ENCODE results near the gene ATP6V0A1.

DNA sequence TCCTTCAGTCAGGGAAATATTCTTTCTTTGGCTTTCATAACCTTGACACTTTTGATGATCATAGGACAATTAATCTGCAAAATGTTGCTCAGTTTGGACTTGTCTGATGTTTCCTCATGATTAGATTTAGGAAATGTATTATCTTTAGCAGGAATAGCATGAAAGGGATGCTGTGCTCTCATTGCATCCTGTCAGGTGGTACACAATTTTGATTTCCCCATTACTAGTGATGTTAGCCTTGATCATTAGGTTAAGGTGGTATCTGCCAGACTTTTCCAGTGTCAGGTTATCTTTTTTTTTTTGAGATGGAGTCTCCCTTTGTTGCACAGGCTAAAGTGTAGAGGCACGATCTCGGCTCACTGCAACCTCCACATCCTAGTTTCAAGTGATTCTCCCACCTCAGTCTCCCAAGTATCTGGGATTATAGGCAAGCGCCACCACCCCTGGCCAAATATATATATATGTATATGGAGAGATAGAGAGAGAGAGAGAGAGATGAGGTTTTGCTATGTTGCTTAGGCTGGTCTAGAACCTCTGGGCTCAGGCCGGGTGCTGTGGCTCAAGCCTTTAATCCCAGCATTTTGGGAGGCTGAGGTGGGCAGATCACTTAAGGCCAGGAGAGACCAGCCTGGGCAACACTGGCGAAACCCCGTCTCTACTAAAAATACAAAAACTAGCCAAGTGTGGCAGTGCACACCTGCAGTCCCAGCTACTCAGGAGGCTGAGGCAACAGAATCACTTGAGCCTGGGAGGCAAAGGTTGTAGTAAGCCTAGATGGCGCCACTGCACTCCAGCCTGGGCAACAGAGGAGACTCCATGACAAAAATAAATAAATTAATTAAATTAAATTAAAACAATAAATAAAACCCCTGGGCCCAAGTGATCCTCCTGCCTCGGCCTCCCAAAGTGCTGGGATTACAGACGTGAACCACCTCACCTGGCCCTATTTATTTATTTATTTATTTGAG is 19.8 kb upstream of the ATP6V0A1 start:
- TF ChIP-seq, protein P1, sequence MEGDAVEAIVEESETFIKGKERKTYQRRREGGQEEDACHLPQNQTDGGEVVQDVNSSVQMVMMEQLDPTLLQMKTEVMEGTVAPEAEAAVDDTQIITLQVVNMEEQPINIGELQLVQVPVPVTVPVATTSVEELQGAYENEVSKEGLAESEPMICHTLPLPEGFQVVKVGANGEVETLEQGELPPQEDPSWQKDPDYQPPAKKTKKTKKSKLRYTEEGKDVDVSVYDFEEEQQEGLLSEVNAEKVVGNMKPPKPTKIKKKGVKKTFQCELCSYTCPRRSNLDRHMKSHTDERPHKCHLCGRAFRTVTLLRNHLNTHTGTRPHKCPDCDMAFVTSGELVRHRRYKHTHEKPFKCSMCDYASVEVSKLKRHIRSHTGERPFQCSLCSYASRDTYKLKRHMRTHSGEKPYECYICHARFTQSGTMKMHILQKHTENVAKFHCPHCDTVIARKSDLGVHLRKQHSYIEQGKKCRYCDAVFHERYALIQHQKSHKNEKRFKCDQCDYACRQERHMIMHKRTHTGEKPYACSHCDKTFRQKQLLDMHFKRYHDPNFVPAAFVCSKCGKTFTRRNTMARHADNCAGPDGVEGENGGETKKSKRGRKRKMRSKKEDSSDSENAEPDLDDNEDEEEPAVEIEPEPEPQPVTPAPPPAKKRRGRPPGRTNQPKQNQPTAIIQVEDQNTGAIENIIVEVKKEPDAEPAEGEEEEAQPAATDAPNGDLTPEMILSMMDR (IDR thresholded peaks at IDR 0.05): peak in 1 of 2 donors; percentile 35
- TF ChIP-seq POLR2A (IDR thresholded peaks at IDR 0.05): no peak
- no peak for TF ChIP-seq POLR2AphosphoS5 (IDR thresholded peaks at IDR 0.05)

Data from suprapubic skin (tissue), 4 donors.